Measurements from ENCODE around the gene SLC5A11.

The SLC5A11 gene

DNA sequence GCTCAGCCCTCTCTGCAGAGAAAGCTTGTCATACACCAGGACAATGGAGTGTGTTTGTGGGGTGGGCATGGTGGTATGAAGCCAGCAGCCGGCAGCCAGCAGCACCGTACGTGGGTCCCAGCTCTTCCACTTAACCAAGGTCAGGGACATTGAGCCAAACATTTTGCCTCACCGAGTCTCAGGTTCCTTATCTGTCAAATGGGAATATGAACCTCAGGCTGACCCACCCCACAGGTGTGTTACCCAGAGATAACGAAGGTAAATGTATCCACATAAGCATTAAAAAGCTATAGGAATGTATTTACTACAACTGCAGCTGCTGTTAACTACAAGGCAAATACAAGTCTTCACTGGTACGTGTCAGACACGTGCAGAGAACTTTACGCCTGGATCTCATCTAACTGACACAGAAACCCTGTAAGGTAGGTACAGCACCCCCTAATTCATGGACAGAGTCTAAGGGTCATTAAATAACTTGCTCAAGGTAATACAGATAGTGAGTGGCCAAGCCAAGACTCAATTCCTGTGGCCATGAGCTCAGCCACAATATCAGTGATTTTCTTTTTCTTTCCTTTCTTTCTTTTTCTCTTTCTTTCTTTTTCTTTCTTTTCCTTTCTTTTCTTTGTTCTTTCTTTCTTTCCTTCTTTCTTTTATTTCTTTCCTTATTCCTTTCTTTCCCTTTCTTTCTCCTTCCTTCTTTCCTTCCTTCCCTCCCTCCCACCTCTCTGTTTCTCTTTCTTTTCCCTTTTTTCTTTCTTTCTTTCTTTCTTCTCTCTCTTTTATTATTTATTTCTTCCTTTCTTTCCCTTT lies 990 bp downstream of the SLC5A11 start:
- H3K4me3 ChIP-seq (ENCODE audit: low read length), result no peak overlapping the region
- DNase-seq (ENCODE audit: low read depth), result no peak
- TF ChIP-seq, protein P1, sequence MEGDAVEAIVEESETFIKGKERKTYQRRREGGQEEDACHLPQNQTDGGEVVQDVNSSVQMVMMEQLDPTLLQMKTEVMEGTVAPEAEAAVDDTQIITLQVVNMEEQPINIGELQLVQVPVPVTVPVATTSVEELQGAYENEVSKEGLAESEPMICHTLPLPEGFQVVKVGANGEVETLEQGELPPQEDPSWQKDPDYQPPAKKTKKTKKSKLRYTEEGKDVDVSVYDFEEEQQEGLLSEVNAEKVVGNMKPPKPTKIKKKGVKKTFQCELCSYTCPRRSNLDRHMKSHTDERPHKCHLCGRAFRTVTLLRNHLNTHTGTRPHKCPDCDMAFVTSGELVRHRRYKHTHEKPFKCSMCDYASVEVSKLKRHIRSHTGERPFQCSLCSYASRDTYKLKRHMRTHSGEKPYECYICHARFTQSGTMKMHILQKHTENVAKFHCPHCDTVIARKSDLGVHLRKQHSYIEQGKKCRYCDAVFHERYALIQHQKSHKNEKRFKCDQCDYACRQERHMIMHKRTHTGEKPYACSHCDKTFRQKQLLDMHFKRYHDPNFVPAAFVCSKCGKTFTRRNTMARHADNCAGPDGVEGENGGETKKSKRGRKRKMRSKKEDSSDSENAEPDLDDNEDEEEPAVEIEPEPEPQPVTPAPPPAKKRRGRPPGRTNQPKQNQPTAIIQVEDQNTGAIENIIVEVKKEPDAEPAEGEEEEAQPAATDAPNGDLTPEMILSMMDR (IDR thresholded peaks at IDR 0.05; ENCODE audit: insufficient read depth, low read depth, low read length, missing control alignments), result no peak

DNA sequence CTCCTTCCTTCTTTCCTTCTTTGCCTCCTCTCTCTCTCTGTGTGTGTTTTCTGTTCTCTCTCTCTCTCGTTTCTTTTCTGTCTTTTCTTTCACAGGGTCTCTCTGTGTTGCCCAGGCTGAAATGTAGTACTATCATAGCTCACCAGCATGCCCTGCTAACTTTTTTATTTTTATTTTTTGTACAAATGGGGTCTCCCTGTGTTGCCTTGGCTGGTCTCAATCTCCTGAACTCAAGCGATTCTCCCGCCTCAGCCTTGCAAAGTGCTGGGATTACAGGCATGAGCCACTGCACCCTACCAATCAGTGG lies 1.5 kb downstream of the SLC5A11 start:
- TF ChIP-seq, protein P1 (IDR thresholded peaks at IDR 0.05; ENCODE audit: insufficient read depth, low read depth, low read length, missing control alignments), result no peak
- H3K4me3 ChIP-seq (ENCODE audit: low read length), result no peak overlapping the region
- DNase-seq (ENCODE audit: low read depth), result no peak

DNA sequence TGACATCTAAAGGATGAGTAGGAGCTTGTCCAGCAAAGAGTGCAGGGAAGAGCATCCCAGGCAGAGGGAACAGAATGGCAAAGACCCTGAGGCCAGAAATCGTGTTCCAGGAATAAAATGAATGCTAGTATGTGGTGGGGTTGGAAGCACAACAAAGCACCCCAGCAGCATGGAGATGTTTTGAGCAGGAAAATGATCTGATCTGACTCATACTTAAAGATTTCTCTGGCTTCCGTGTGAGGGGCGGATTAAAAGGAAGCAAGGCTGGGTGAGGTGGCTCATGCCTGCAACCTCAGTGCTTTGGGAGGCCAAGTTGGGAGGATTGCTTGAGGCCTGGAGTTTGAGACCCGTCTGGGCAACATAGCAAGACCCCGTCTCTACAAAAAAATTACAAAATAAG lies 2.3 kb downstream of the SLC5A11 start:
- H3K4me3 ChIP-seq (ENCODE audit: low read length), result no peak overlapping the region
- DNase-seq (ENCODE audit: low read depth), result peak; percentile 71
- TF ChIP-seq, protein P1 (IDR thresholded peaks at IDR 0.05; ENCODE audit: insufficient read depth, low read depth, low read length, missing control alignments), result no peak

DNA sequence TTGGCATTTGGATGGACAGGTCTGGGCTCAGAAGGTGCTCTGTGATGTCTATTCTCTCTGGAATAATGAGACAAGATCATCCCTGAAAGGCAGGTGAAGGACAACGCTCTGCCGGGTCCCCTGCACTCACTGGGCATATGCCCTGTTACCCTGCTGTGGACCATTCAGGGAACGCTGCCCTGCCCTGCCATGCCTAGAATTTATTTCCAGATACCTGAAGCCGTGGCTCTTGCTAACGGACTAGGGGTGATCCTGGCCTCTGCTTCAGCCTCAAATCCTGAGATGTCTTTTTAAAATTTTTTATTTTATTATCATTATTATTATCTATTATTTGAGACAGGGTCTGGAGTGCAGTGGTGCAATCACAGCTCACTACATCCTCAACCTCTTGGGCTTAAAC lies 3.9 kb downstream of the SLC5A11 start:
- no peak overlapping the region for H3K4me3 ChIP-seq (ENCODE audit: low read length)
- no peak for DNase-seq (ENCODE audit: low read depth)
- TF ChIP-seq, protein P1 (IDR thresholded peaks at IDR 0.05; ENCODE audit: insufficient read depth, low read depth, low read length, missing control alignments), result no peak

DNA sequence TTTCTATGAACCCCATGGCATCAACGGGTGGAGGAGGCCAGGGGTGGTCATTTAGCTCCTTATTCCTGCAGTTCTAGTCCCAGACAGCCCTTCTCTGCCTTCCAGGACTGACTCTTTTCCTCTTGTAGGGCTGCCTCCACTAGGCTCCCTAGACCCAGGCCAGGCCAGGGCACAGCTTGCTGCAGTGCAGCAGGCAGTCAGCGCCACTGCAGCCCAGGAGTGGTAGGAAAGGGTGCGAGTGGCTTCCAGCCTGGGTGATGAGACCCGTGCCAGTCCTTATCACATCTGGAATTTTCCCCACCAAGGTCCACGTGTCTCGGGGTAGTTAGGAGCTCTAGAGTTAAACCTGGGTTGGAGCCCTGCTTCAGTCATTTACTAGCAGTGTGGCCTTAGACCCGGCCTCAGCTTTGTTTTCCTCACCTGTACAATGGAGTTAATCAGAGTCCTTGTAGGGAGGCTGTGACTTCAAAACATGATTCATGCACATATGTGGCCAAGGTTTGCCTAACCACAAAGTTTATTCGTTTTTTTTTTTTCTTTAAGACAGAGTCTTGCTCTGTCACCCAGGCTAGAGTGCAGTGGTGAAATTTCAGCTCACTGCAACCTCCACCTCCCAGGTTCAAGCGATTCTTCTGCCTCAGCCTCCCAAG lies 4.7 kb downstream of the SLC5A11 start:
- DNase-seq (ENCODE audit: low read depth), result peak; percentile 78
- H3K4me3 ChIP-seq (ENCODE audit: low read length), result no peak overlapping the region
- TF ChIP-seq, protein P1 (IDR thresholded peaks at IDR 0.05; ENCODE audit: insufficient read depth, low read depth, low read length, missing control alignments), result no peak

DNA sequence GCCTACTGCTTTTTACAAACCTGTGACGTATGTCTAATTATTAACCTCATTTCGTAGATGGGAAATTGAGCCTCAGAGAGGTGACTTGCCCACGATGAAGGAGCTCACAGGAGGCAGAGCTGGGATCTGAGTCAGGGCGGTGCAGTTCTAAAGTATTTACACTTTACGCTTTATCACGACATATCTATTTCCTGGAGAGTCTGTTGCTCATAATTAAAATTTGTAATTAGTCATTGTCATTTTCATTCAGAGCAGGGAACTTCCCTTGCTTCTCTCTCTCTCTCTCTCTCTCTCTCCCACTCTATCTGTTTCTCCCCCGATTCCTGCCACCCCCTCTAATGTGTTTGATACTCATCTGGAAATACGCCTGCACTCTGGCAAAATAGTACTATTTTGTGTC lies 5.9 kb downstream of the SLC5A11 start:
- no peak overlapping the region for H3K4me3 ChIP-seq (ENCODE audit: low read length)
- TF ChIP-seq, protein P1 (IDR thresholded peaks at IDR 0.05; ENCODE audit: insufficient read depth, low read depth, low read length, missing control alignments), result no peak
- DNase-seq (ENCODE audit: low read depth), result peak; percentile 84
